ENCODE data around the gene LNP1.

- TF ChIP-seq CTCF (IDR thresholded peaks at IDR 0.05) (no peak), POLR2AphosphoS5 (IDR thresholded peaks at IDR 0.05) (no peak), POLR2A (IDR thresholded peaks at IDR 0.05) (no peak)
Measured at GRCh38 chr3:100360757-100361496, 40.4 kb upstream of the LNP1 start.
